ENCODE measurements around the gene NR1D2. TPM values are rescaled to one million over a fixed set of nuclear protein-coding genes. Genes with fewer than 3 reads are reported as not detected.

NR1D2 gene
- total and polyA plus RNA-seq, 2 of the 13 experiments (the other 11 are each of a cell fraction or from before 2014, with no cell fraction given): 5.3 to 8.1 TPM

DNA sequence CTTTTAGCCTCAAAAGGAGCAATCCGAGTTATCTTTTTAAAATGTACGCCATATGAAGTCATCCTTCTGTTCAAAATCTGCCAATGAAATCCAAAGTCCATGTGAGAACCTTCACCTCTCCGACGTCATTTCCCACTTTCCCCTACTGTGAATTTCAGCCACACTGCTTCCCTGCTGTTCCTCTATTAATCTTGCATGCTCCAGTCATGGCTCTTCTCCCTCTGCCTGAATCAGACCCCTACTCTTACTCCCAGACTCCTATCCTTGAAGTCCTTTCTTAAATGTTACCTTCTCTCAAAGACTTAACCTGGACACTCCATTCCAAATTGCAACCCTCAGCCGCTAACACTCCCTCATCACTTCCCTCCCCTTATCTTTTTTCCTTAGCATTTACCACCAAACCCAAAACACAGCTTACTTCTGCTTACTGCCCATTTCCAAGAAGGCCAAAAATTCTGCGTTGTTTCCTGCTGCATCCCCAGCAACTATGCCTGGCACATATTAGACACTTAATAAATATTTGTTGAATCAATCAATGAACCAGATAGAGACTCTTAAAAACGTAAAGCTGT lies 29.5 kb upstream of the NR1D2 start:
- Histone ChIP-seq H3K27me3 (ENCODE audit: control insufficient read depth in 1 of 2, insufficient read depth in 2 of 2, low read length in 2 of 2) (no peaks in the 10 kb centered on the region; a peak in 1 of 5 replicates), H3K27ac (ENCODE audit: extremely low read length, insufficient read depth, low read length) (peak overlapping the region; percentile 81), H2AFZ (ENCODE audit: low read length) (no peak overlapping the region), H3K9me3 (ENCODE audit: low read length) (no peaks in the 10 kb centered on the region), H3K4me1 (ENCODE audit: insufficient read depth, low read length) (peaks cover 49% of the 10 kb centered on the region), H3K79me2 (ENCODE audit: insufficient read depth, low read length) (peaks cover 56% of the 10 kb centered on the region), H4K20me1 (ENCODE audit: insufficient read depth, low read length) (peaks cover 36% of the 10 kb centered on the region), H3K4me3 (replicated peaks in 1 of 3; ENCODE audit: insufficient read depth in 1 of 3, low read depth in 2 of 3, low read length in 3 of 3) (peak overlapping the region; percentile 91 to 99 (median 98)), H3K36me3 (replicated peaks in 1 of 2; ENCODE audit: control insufficient read depth in 1 of 2, insufficient read depth in 2 of 2, low read length in 2 of 2) (peaks cover 4 to 15% of the 10 kb centered on the region in 2 experiments; a peak in 4 of 5 replicates), H3K9ac (ENCODE audit: insufficient read depth, low read depth, low read length) (peak overlapping the region; percentile 95), H3K4me2 (ENCODE audit: low read depth, low read length) (peak overlapping the region; percentile 76)
- no peak for FAIRE-seq
- intact Hi-C loops (cut with micrococcal nuclease; ENCODE audit: unreplicated experiment) (no loop called here), in situ Hi-C loops (cut with HindIII; ENCODE audit: extremely low pct_ligation_motif_present, low pct_unique_long_range_greater_than_20kb) (no loop called here)
- no TSS peak for BruUV-seq (replicated peaks)
- WGBS (ENCODE audit: low lambda C conversion rate): 7% methylated on average over 7 of the region's 7 CpGs
- no peak for ATAC-seq
- ChIA-PET CTCF (ENCODE audit: low intra/inter-chr PET ratio, low total read pairs) (no interaction called here), POLR2A (interaction anchor here (1.5 to 3.8 kb wide), 5 partner anchors 11 to 33 kb away, joined by 8 to 72 read pairs (median 21); no protein-coding TSS in a partner anchor)
- DNase-seq (ENCODE audit: low spot score): peak; percentile 45
- TF ChIP-seq GABPB1 (CRISPR knock-in tag; IDR thresholded peaks at IDR 0.05) (peak; percentile 43; the same call in 1 of the 2 replicates), ZNF44 (CRISPR knock-in tag; IDR thresholded peaks at IDR 0.05) (no peak), ZBTB21 (CRISPR knock-in tag; IDR thresholded peaks at IDR 0.05) (peak; percentile 95), AKAP8 (CRISPR knock-in tag; IDR thresholded peaks at IDR 0.05) (no peak), CREB1 (IDR thresholded peaks at IDR 0.05) (peak; percentile 56), CREB1 (CRISPR knock-in tag; IDR thresholded peaks at IDR 0.05) (peak; percentile 82), NR2C2 (CRISPR knock-in tag; IDR thresholded peaks at IDR 0.05; ENCODE audit: borderline replicate concordance) (0 out of 2 replicates have a peak, but pooled peaks have one; percentile 47), CREM (IDR thresholded peaks at IDR 0.05) (peak; percentile 61), CREM (CRISPR knock-in tag; IDR thresholded peaks at IDR 0.05) (no peak), HOXA3 (CRISPR knock-in tag; IDR thresholded peaks at IDR 0.05) (peak; percentile 87), GABPA (IDR thresholded peaks at IDR 0.05; ENCODE audit: low read depth, low read length) (no peak), GABPA (CRISPR knock-in tag; IDR thresholded peaks at IDR 0.05; ENCODE audit: low read depth) (peak; percentile 67; the same call in 1 of the 2 replicates), KAT8 (CRISPR knock-in tag; IDR thresholded peaks at IDR 0.05) (0 out of 2 replicates have a peak, but pooled peaks have one; percentile 37), RARA (CRISPR knock-in tag; IDR thresholded peaks at IDR 0.05) (no peak)
- TF ChIP-seq, protein P1, sequence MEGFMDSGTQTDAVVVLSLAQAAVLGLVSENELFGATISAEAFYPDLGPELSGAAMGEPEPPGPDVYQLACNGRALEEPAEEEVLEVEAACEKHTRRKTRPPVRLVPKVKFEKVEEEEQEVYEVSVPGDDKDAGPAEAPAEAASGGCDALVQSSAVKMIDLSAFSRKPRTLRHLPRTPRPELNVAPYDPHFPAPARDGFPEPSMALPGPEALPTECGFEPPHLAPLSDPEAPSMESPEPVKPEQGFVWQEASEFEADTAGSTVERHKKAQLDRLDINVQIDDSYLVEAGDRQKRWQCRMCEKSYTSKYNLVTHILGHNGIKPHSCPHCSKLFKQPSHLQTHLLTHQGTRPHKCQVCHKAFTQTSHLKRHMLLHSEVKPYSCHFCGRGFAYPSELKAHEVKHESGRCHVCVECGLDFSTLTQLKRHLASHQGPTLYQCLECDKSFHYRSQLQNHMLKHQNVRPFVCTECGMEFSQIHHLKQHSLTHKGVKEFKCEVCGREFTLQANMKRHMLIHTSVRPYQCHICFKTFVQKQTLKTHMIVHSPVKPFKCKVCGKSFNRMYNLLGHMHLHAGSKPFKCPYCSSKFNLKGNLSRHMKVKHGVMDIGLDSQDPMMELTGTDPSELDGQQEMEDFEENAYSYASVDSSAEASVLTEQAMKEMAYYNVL (CRISPR knock-in tag; IDR thresholded peaks at IDR 0.05; ENCODE audit: borderline replicate concordance): no peak
- TF ChIP-seq, protein P2, sequence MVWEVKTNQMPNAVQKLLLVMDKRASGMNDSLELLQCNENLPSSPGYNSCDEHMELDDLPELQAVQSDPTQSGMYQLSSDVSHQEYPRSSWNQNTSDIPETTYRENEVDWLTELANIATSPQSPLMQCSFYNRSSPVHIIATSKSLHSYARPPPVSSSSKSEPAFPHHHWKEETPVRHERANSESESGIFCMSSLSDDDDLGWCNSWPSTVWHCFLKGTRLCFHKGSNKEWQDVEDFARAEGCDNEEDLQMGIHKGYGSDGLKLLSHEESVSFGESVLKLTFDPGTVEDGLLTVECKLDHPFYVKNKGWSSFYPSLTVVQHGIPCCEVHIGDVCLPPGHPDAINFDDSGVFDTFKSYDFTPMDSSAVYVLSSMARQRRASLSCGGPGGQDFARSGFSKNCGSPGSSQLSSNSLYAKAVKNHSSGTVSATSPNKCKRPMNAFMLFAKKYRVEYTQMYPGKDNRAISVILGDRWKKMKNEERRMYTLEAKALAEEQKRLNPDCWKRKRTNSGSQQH (CRISPR knock-in tag; IDR thresholded peaks at IDR 0.05; ENCODE audit: low read depth): no peak
- TF ChIP-seq, protein P3, sequence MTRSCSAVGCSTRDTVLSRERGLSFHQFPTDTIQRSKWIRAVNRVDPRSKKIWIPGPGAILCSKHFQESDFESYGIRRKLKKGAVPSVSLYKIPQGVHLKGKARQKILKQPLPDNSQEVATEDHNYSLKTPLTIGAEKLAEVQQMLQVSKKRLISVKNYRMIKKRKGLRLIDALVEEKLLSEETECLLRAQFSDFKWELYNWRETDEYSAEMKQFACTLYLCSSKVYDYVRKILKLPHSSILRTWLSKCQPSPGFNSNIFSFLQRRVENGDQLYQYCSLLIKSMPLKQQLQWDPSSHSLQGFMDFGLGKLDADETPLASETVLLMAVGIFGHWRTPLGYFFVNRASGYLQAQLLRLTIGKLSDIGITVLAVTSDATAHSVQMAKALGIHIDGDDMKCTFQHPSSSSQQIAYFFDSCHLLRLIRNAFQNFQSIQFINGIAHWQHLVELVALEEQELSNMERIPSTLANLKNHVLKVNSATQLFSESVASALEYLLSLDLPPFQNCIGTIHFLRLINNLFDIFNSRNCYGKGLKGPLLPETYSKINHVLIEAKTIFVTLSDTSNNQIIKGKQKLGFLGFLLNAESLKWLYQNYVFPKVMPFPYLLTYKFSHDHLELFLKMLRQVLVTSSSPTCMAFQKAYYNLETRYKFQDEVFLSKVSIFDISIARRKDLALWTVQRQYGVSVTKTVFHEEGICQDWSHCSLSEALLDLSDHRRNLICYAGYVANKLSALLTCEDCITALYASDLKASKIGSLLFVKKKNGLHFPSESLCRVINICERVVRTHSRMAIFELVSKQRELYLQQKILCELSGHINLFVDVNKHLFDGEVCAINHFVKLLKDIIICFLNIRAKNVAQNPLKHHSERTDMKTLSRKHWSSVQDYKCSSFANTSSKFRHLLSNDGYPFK (CRISPR knock-in tag; IDR thresholded peaks at IDR 0.05; ENCODE audit: borderline replicate concordance): no peak
- TF ChIP-seq, protein P4, sequence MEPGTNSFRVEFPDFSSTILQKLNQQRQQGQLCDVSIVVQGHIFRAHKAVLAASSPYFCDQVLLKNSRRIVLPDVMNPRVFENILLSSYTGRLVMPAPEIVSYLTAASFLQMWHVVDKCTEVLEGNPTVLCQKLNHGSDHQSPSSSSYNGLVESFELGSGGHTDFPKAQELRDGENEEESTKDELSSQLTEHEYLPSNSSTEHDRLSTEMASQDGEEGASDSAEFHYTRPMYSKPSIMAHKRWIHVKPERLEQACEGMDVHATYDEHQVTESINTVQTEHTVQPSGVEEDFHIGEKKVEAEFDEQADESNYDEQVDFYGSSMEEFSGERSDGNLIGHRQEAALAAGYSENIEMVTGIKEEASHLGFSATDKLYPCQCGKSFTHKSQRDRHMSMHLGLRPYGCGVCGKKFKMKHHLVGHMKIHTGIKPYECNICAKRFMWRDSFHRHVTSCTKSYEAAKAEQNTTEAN (CRISPR knock-in tag; conservative IDR thresholded peaks at IDR 0.05): no peak

Measured in HepG2 (cell line).